Esophagus squamous epithelium (tissue), 4 donors: ENCODE measurements around the gene KIF2C.

Experiments
- CTCF ChIP-seq, 6 experiments: fragments of 450-650 bp in 4 of 6; fragments of 200-600 bp in 2 of 6; sonication (generic) in 2 of 6; IDR thresholded peaks; one replicate each; pipeline ENCODE4 v1.5.1; 2016 to 2019; ENCODE audit warnings: antibody characterized with exemption in 6 of 6, mild to moderate bottlenecking in 4 of 6, moderate library complexity in 4 of 6
- POLR2A ChIP-seq, 4 donors: fragments of 450-650 bp; IDR thresholded peaks; one replicate each; pipeline ENCODE4 v1.6.1; 2017; ENCODE audit warnings: antibody characterized with exemption in 4 of 4, mild to moderate bottlenecking in 4 of 4, moderate library complexity in 3 of 4

- TF ChIP-seq CTCF (IDR thresholded peaks at IDR 0.05) = peak in 1 of 6 experiments; percentile 29
- peak in 3 of 4 donors; percentile 76 to 93 (median 82) for TF ChIP-seq POLR2A (IDR thresholded peaks at IDR 0.05)
These were observed 17.9 kb upstream of the KIF2C start for GRCh38 chr1:44721485-44722361.
